Testis (tissue), 2 donors: Measurements from ENCODE around the gene VANGL2.

ENCODE experiments used
- POLR2A ChIP-seq: fragments of 450-650 bp; IDR thresholded peaks from one replicate; pipeline ENCODE4 v1.6.1; 2017; ENCODE audit warnings: antibody characterized with exemption, mild to moderate bottlenecking, moderate library complexity
- TF ChIP-seq, protein P1 (sequence below), 3 experiments: fragments of 450-650 bp in 2 of 3; fragments of 200-600 bp in 1 of 3; sonication (generic) in 1 of 3; IDR thresholded peaks; one replicate each; pipeline ENCODE4 v1.5.1; 2016 to 2019; ENCODE audit warnings: antibody characterized with exemption in 3 of 3, mild to moderate bottlenecking in 2 of 3, moderate library complexity in 1 of 3

DNA sequence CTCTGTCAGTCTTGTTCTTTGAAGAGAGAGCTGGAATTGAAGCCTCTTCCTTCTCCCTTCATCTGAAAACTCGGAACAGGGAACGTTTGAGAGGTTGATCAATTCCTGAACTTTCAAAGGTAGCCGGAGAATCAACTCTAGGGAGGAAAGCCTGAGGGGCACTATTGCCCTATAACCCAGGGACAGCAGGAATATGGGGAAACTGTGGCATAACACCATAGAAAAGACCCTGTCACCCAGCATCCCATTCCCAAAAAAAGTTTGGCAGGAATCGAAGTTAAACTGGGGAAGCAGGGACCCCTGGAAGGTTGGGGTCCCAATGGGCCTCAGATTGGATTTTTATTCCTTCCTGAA lies 38.6 kb upstream of the VANGL2 start:
- TF ChIP-seq, protein P1, sequence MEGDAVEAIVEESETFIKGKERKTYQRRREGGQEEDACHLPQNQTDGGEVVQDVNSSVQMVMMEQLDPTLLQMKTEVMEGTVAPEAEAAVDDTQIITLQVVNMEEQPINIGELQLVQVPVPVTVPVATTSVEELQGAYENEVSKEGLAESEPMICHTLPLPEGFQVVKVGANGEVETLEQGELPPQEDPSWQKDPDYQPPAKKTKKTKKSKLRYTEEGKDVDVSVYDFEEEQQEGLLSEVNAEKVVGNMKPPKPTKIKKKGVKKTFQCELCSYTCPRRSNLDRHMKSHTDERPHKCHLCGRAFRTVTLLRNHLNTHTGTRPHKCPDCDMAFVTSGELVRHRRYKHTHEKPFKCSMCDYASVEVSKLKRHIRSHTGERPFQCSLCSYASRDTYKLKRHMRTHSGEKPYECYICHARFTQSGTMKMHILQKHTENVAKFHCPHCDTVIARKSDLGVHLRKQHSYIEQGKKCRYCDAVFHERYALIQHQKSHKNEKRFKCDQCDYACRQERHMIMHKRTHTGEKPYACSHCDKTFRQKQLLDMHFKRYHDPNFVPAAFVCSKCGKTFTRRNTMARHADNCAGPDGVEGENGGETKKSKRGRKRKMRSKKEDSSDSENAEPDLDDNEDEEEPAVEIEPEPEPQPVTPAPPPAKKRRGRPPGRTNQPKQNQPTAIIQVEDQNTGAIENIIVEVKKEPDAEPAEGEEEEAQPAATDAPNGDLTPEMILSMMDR (IDR thresholded peaks at IDR 0.05) = no peak
- no peak for TF ChIP-seq POLR2A
